GM12873 (cell line): ENCODE data around the gene CPPED1.

ENCODE experiments used
- CTCF ChIP-seq: IDR thresholded peaks from 2 replicates; pipeline ENCODE4 v1.5.1; 2012; ENCODE audit warnings: low read depth, mild to moderate bottlenecking, moderate library complexity, low read length, control low read depth; ENCODE audit not compliant: insufficient read depth; ENCODE audit errors: missing control alignments

Gene CPPED1

DNA sequence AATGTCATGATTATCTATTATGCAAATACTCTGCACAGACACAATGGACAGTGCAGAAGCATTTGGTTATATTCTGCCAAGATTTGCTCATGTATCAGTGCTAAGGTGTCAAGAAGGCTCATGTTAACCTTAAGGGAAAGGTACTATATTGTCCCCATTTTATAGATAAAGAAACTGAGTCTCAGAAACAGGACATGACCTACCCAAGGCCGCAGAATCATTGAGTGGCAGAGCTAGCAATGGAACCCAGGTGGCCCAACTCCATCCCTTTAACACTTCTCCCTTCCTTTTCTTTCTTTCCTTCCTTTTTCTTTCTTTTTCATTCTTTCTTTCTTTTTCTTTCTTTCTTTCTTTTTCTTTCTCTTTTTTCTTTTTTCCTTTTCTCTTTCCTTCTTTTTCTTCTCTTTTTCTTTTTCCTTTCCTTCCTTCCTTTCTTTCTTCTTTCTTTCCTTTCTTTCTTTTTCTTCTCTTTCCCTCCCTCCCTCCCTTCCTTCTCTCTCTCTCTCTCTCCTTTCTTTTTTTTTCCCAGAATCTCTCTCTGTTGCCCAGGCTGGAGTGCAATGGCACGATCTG is 149.8 kb downstream of the CPPED1 start:
- TF ChIP-seq CTCF: no peak

- no peak for TF ChIP-seq CTCF
Measured at GRCh38 chr16:12652924-12653323, 150.8 kb downstream of the CPPED1 start.

GRCh38 chr16:12651765-12652512 is 151.7 kb downstream of the CPPED1 start:
- no peak for TF ChIP-seq CTCF

- no peak for TF ChIP-seq CTCF
Measured at GRCh38 chr16:12649356-12649755, 154.3 kb downstream of the CPPED1 start.

DNA sequence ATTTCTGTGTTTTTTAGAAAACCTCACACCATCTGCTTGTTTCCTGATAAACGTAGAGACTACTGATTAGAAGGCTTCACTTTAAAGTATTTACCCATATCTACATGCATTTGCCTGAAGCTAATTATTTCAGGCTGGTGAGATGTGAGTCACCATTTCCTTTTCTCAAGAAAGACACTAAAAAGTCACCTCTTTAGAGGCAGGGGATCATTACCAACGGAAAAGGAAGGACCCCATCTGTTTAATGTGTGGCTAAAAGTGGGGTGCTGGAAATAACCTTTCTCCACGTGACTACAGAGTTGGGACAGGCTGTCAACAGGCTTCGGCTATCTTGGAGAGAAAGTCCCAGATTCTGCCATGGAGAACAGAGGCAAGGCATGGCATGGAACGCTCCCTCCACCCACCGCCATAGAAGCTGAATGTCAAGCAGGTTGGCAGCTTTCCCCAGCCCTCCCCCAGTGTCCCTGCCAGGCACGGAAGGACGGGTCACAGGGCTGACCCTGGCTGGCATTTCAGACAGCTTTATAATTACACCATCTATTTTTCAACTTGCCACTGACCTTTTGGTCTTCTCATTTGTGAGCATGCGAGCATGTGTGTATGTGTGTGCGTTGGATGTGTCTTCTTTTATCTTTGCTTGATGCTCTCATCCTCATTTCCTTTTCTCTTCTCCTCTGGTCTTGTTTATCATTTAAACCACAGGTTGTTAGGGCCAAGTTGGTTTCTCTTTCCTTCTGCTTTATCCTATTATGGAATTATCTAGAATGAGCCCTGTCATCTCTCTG is 157.0 kb downstream of the CPPED1 start:
- TF ChIP-seq CTCF: no peak

DNA sequence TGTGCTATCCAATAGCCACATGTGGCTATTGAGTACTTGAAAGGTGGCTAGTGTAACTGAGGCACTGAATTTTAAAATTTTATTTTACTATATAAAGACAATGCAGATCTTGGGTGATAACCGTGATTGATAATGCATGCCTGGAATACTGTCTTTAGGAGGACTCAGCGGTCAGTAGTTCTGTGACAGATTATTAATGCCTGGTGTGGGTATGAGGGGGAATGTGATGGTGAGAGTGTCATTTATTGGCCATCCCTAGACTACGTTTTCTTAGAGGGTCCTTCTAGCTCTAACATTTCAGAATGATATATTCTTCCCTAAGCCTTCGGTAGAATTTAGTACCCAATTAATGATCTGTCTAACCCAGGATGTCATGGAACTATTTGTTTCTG is 157.6 kb downstream of the CPPED1 start:
- no peak for TF ChIP-seq CTCF

GRCh38 chr16:12643034-12643455 is 160.6 kb downstream of the CPPED1 start:
- no peak for TF ChIP-seq CTCF
